Sigmoid colon (tissue), 7 donors: ENCODE data around the gene QRFPR. TPM values are rescaled to one million over a fixed set of nuclear protein-coding genes. Genes with fewer than 3 reads are reported as not detected.

Experiments
- DNase-seq: peaks from one replicate; pipeline ENCODE4 v3.0.0-alpha.2; 2019
- H3K27ac ChIP-seq, 4 donors: fragments of 200-600 bp; sonication (generic); one replicate each; pipeline ENCODE4 v1.5.1; 2016 to 2019; ENCODE audit warnings: mild to moderate bottlenecking in 1 of 4
- H3K27me3 ChIP-seq, 3 donors: fragments of 200-600 bp; sonication (generic); one replicate each; pipeline ENCODE4 v1.5.1; 2019; ENCODE audit warnings: mild to moderate bottlenecking in 1 of 3
- H3K36me3 ChIP-seq, 4 donors: fragments of 200-600 bp; sonication (generic); one replicate each; pipeline ENCODE4 v1.5.1; 2016 to 2019
- H3K4me1 ChIP-seq, 4 donors: fragments of 200-600 bp; sonication (generic); one replicate each; pipeline ENCODE4 v1.5.1; 2017 to 2019
- H3K4me3 ChIP-seq, 4 donors: fragments of 200-600 bp; sonication (generic); one replicate each; pipeline ENCODE4 v1.5.1; 2017 to 2019; ENCODE audit warnings: mild to moderate bottlenecking in 2 of 4, moderate library complexity in 1 of 4
- H3K9me3 ChIP-seq, 4 donors: fragments of 200-600 bp in 3 of 4; sonication (generic) in 3 of 4; one replicate each; pipeline versions ENCODE4 v1.5.1 to v1.6.1; 2013 to 2019
- CTCF ChIP-seq, 4 experiments: fragments of 450-650 bp in 3 of 4; fragments of 200-600 bp in 1 of 4; IDR thresholded peaks; one replicate each; pipeline ENCODE4 v1.5.1; 2016 to 2019; ENCODE audit warnings: antibody characterized with exemption in 4 of 4, mild to moderate bottlenecking in 3 of 4, moderate library complexity in 2 of 4
- EP300 ChIP-seq, 4 donors: sonication (generic); formaldehyde crosslinking; IDR thresholded peaks; one replicate each; pipeline ENCODE4 v1.6.1; 2017; ENCODE audit warnings: antibody characterized with exemption in 4 of 4
- POLR2A ChIP-seq, 2 donors: fragments of 450-650 bp; IDR thresholded peaks; one replicate each; pipeline ENCODE4 v1.6.1; 2016; ENCODE audit warnings: antibody characterized with exemption in 2 of 2, mild to moderate bottlenecking in 2 of 2, moderate library complexity in 2 of 2
- POLR2AphosphoS5 ChIP-seq, 4 donors: sonication (generic); formaldehyde crosslinking; IDR thresholded peaks; one replicate each; pipeline ENCODE4 v1.6.1; 2017; ENCODE audit warnings: antibody characterized with exemption in 4 of 4
- WGBS, 2 donors: extraction: QIAGEN DNeasy Blood & Tissue Kit; methylation state at CpG; one replicate each; pipeline ENCODE4 v1.1.7; 2013; 5-methylcytosine and 5-hydroxymethylcytosine counted together
- intact Hi-C: fragments of 100-400 bp; cut with DNase I; formaldehyde crosslinking; loops from one replicate; pipeline ENCODE4 v1.15.1; 2023
- polyA plus RNA-seq, 3 donors: library from polyadenylated mRNA; stranded (reverse); fragments of 200-250 nt; gene quantifications; one replicate each; pipeline ENCODE4 v1.2.3, GENCODE V29; 2013
- total RNA-seq, 4 donors: library from RNA; depleted of rRNA; stranded (reverse); fragments of >200 nt; gene quantifications; one replicate each; pipeline ENCODE4 v1.1.0, GENCODE V29; 2016
- donor health status: healthy with polysubstance abuse.
- donor health status: Bipolar disorder and iron deficiency.
- donor health status: healthy.

QRFPR gene
- total and polyA plus RNA-seq, 7 donors: 0.04 to 0.71 TPM; not detected in 5

- Histone ChIP-seq H3K27me3 (no peaks in the 10 kb centered on the region), H3K36me3 (no peaks in the 10 kb centered on the region), H3K4me3 (no peak overlapping the region), H3K4me1 (no peaks in the 10 kb centered on the region), H3K9me3 (no peaks in the 10 kb centered on the region), H3K27ac (no peak overlapping the region)
- 89 to 91% methylated on average over 7 of the region's 7 CpGs for WGBS, 2 donors
- no peak for TF ChIP-seq CTCF (IDR thresholded peaks at IDR 0.05)
- no peak for TF ChIP-seq EP300 (IDR thresholded peaks at IDR 0.05)
- TF ChIP-seq POLR2AphosphoS5 (IDR thresholded peaks at IDR 0.05): no peak
- TF ChIP-seq POLR2A (IDR thresholded peaks at IDR 0.05): no peak
- intact Hi-C loops: no loop called here
- no peak for DNase-seq
Observed at GRCh38 chr4:121338518-121338917, 42.3 kb downstream of the QRFPR start.

GRCh38 chr4:121336706-121337105 is 44.1 kb downstream of the QRFPR start:
- H3K27me3 ChIP-seq: no peaks in the 10 kb centered on the region

GRCh38 chr4:121330180-121330665 is 50.6 kb downstream of the QRFPR start:
- Histone ChIP-seq H3K9me3 (no peaks in the 10 kb centered on the region), H3K27me3 (no peaks in the 10 kb centered on the region), H3K4me3 (no peak overlapping the region), H3K36me3 (no peaks in the 10 kb centered on the region), H3K27ac (no peak overlapping the region), H3K4me1 (no peaks in the 10 kb centered on the region)
- intact Hi-C loops: no loop called here
- 76 to 82% methylated on average over 4 of the region's 4 CpGs for WGBS, 2 donors
- DNase-seq: no peak
- TF ChIP-seq EP300 (IDR thresholded peaks at IDR 0.05) (no peak), CTCF (IDR thresholded peaks at IDR 0.05) (no peak), POLR2AphosphoS5 (IDR thresholded peaks at IDR 0.05) (no peak), POLR2A (IDR thresholded peaks at IDR 0.05) (no peak)

More at GRCh38 chr4:121336706-121337105, 44.1 kb downstream of the QRFPR start:
- WGBS, 2 donors: 85 to 92% methylated on average over 2 of the region's 2 CpGs
- Histone ChIP-seq H3K9me3 (no peaks in the 10 kb centered on the region), H3K4me3 (no peak overlapping the region), H3K4me1 (no peaks in the 10 kb centered on the region), H3K27ac (no peak overlapping the region), H3K36me3 (no peaks in the 10 kb centered on the region)
- DNase-seq: no peak
- no peak for TF ChIP-seq CTCF (IDR thresholded peaks at IDR 0.05)
- TF ChIP-seq POLR2A (IDR thresholded peaks at IDR 0.05): no peak
- intact Hi-C loops: no loop called here

GRCh38 chr4:121326597-121326996 is 54.2 kb downstream of the QRFPR start:
- TF ChIP-seq POLR2AphosphoS5 (IDR thresholded peaks at IDR 0.05) (no peak), POLR2A (IDR thresholded peaks at IDR 0.05) (no peak), EP300 (IDR thresholded peaks at IDR 0.05) (no peak), CTCF (IDR thresholded peaks at IDR 0.05) (no peak)
- Histone ChIP-seq H3K27me3 (no peaks in the 10 kb centered on the region), H3K27ac (no peak overlapping the region), H3K36me3 (no peaks in the 10 kb centered on the region), H3K9me3 (no peaks in the 10 kb centered on the region), H3K4me3 (no peak overlapping the region), H3K4me1 (peaks cover 0 to 5% (median 0%) of the 10 kb centered on the region in 4 donors)
- WGBS, 2 donors: 26 to 37% methylated on average over 1 of the region's 1 CpG
- DNase-seq: no peak
- intact Hi-C loops: no loop called here

- TF ChIP-seq EP300 (IDR thresholded peaks at IDR 0.05) (no peak), POLR2AphosphoS5 (IDR thresholded peaks at IDR 0.05) (no peak), POLR2A (IDR thresholded peaks at IDR 0.05) (no peak), CTCF (IDR thresholded peaks at IDR 0.05) (no peak)
- 85 to 90% methylated on average over 3 of the region's 3 CpGs for WGBS, 2 donors
- Histone ChIP-seq H3K9me3 (no peaks in the 10 kb centered on the region), H3K4me1 (peaks cover 0 to 8% (median 0%) of the 10 kb centered on the region in 4 donors), H3K4me3 (no peak overlapping the region), H3K36me3 (no peaks in the 10 kb centered on the region), H3K27ac (no peak overlapping the region), H3K27me3 (no peaks in the 10 kb centered on the region)
- intact Hi-C loops: no loop called here
- DNase-seq: no peak
Observed at GRCh38 chr4:121324331-121324730, 56.5 kb downstream of the QRFPR start.
